HG03066 (cell line): ENCODE results near the gene MED25.

Experiments used
- ATAC-seq: cut with Tn5 transposase; IDR thresholded peaks from one replicate; pipeline ENCODE4 v1.9.1; 2021; ENCODE audit warnings: low read depth; ENCODE audit not compliant: unreplicated experiment

Gene MED25

DNA sequence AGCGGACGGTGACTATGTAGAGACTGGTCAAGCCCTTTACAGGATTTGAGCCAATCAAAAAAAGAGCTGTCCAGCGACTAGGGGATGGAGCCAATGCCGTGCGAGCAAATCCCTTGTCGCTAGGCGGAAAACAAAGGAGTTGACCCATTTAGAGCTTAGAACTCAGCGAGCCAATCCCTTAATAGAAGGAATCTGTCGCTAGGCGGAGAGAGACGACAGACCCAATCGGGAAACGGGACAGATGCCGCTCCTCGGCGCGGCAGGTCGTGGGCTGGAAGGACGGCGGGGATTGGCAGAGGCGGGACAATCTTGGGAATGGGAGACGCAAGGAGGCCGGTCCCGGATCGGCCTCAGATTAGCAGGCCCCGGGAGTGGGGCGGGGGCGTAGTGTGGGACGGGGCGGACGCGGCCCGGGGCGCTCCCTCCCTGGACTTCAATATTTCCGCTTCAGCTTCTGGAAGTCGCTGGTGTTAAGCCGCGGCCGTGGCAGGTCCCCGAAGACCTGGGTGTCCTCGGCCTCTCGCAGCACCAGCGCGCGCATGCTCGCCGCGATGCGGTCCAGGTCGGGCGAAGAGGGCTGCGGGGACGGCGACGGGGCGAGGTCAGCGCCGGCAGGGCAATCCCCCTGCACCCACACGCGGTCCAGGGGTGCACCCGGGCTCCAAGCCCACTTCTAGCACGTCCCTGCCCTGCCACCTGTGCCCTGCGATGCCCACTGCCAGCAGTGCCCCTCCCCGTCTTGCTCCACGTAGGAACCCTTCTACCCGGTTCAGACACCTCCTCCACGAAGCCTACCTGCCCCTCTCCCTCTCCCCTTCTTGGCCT is 51.6 kb downstream of the MED25 start:
- peak; percentile 61 for ATAC-seq

DNA sequence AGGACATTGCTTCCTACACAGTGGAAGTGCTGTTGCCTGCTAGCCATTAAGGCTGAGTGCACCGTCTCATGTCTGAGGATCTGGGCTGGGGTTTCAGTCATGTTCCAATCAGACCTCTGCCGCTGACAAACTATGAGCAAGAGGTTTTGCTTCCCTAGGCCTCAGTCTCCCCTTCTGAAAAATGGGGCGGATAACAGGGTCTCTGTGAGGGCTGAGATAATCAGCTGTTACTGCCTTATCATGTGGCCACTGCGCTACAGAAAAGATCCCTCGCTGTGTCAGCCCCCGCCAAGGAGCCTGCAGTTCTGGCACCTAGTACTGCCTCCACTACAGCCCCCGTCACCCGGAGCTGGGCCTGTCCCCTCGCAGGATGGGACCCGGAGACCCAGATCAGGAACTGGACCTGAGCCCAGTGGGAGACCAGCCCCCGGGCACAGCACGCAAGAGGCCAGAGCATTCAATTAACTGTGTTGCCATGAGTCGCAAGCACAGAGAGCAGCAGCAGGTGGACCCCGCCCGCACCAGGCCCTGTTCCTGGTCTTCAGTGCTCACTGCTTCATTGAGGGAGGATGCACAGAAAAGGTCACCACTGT is 52.3 kb downstream of the MED25 start:
- ATAC-seq = no peak

DNA sequence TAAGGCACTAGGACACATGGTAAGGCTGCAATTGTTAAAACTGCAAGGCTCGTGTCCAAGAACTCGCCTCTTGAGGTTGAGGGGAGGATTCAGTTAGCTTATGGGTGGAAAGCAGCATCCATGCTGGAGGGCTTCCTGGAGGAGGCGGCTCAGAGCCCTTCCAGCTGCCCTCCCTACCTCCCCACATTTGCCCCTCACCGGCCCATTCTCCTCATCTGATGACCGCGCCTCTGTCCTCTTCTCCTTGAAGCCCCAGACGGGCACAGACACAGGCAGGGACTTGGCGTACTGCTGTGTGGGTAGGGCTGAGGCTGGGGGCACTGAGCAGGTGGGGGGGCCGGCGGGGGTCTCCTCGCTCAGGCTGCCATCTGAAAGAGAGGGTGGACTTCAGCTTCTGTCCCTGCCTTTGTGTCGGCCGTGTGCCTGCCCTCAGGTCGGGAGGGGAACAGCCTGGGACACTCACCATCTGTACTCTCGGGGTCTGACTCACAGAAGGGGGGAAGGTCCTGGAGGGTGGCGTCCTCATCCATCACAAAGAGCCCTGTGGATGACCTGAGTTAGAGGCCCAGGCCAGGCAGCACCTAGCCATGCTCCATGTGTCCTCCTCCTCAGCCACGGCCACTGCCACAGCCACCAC is 53.4 kb downstream of the MED25 start:
- ATAC-seq = no peak

DNA sequence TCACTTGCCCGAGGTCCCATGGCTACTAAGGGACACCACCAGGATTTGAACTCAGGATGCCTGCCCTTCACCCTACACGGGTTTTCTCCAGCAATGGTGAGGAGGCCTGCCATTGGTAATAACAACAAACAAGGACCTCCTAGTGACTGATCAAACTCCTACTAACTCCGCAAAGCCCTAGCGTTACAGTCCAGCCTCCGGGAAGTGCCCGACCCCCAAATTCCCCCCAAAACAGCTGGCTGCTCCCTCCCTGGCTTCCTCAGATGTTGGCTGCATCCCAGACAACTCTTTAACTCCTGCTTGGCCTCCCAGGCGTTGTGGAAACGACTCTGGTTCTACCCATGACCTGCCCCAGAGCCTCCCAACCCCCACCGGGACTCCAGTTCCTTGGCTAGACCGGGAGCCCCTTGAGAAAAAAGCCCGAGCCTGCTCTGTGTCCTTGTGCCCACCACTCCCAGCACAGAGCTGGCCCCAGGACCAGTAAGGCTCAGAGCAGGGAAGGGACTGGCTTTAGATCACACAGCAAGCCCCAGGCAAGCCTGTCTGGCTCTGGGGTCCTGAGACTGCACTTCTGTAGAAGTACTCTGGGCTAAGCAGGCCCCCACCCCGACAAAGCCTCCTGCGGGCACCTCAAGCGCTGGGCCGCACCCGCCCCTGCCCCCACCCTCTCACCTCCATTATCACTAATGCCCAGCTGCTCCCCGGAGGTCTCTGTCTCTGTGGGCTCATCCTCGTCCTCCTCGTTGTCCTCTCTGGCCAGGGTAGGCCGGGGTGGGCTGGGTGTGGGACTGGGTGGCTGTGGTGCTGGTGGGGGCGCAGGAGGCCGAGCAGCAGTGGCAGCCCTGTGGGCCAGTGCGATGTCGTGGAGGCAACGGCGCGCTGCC is 54.4 kb downstream of the MED25 start:
- ATAC-seq = no peak

- ATAC-seq = no peak
Observed at GRCh38 chr19:49873129-49873521, 55.0 kb downstream of the MED25 start.

DNA sequence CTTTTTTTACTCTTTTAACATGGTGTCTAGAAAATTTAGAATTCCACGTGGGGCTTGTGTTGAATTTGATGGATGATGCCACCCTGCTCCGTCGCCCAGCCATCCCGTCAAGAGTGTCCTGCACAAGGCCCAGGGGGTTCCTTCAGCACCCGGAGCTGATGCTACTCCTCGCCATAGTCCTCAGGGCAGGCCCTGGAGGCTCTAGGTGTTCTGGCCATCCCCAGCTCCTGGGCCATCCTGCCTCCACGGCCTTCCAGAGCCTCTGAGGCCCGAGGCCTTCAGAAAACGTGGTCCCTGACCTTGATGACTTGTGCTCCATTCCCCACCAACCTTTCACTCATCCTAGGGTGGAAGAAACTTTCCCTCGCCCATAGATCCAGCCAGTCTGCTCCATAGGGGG is 55.7 kb downstream of the MED25 start:
- ATAC-seq = no peak

DNA sequence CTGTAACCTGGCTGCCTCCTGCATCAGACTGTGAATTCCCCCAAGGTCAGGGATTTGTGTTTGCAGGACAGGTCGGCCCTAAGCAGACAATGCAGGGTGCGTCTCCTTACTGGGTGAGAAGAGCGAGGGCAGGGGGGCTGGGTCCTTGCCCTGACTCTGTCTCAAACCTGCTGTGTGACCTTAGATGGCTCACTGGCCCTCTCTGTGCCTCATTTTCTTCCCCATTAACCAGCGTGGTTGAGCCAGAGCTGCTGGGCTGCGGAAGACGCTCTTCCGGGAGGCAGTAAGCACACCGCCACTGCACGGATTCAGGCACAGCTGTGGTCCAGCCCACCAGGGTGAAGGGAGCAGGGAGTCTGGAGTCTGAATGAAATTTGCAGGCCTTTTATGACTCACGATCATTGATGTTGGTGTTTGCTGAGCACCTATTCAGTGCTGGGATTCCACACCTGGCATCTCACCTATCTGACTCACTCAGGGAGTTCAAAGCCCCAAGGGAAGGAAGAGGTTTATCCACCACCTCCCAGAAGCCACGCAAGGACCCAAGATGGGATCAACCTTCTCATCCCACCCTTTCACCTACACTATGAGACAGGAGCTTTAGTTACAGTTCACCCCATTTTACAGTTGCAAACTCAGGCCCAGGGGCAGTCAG is 56.5 kb downstream of the MED25 start:
- no peak for ATAC-seq

- no peak for ATAC-seq
Observed at GRCh38 chr19:49875177-49875576, 57.1 kb downstream of the MED25 start.

DNA sequence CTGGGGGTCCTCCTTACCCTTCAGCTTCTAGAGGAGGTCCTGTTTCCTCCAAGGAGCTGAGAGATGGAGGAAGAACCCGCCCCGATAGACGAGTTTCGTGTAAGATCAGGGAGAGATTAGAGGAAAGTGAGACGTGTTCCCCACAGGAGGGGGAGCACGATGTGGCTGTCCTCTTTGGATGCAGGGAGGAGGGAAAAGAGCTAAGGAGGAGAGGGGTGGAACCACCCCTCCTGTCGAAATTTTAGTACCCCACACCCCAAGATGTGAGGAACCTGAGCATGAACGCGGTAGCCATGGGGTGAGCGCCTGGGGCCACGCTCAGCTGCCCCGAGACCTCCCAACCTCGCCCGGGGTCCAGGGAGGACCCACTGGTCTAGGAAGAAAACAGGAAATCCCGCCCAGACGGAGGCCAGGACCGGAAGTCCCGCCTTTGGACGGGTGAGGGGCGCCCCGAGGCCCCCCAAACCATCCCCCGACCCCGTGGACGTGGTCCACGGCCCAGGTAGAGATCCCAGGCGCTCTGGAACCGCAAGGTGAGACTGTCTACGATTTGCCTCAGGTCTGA is 57.9 kb downstream of the MED25 start:
- no peak for ATAC-seq

- ATAC-seq = peak; percentile 42
Observed at GRCh38 chr19:49876422-49877019, 58.4 kb downstream of the MED25 start.

DNA sequence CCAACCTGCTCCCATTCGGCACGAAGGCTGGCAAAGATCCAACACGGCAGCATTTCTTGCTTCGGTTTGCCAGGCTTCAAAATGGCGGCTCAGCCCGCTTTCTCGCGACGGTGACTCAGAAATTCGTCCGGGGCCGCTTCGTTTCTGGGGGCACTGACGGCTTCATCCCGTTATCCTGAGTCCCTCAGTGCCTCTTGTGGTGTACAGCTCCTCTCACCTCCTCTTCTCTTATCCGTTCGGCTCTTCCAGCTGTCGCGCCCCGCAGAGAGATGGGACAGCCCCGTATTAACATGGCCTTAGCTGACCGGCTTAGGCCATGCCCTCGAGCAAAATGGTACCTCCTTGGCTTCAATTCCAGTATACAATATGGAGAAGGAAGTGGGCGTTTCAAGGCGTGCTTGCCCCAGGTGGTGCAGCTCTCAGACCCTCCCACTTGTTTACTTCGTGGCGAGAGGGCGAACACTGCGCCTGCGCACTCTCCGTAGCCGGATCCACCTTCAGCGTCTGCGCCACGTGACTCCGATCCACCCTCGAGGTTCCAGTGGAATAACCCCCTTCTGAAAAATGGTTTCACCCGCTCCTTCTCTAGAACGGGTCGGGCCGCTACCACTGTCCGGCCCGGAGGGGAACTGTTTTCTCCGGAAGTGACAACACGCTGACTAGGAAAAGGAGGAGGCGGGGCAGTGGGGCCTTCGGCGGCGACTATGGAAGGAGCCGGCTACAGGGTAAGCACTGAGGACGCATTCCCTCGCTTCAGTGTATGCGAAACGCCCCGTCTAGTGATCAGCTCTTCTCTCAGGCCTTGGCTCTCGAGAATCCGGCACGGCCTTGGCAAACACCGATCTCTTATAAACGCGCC is 59.2 kb downstream of the MED25 start, which contains the start of the genes AKT1S1 and TBC1D17:
Gene AKT1S1 (minus strand): TSS at position 336 of the 859 bp plus-strand sequence. CDS start 4,060 bp downstream, outside the sequence.
Gene TBC1D17 (plus strand): TSS at position 683 of the 859 bp plus-strand sequence. CDS start 22 bp downstream, at position 705.
- peak; percentile 70 for ATAC-seq

DNA sequence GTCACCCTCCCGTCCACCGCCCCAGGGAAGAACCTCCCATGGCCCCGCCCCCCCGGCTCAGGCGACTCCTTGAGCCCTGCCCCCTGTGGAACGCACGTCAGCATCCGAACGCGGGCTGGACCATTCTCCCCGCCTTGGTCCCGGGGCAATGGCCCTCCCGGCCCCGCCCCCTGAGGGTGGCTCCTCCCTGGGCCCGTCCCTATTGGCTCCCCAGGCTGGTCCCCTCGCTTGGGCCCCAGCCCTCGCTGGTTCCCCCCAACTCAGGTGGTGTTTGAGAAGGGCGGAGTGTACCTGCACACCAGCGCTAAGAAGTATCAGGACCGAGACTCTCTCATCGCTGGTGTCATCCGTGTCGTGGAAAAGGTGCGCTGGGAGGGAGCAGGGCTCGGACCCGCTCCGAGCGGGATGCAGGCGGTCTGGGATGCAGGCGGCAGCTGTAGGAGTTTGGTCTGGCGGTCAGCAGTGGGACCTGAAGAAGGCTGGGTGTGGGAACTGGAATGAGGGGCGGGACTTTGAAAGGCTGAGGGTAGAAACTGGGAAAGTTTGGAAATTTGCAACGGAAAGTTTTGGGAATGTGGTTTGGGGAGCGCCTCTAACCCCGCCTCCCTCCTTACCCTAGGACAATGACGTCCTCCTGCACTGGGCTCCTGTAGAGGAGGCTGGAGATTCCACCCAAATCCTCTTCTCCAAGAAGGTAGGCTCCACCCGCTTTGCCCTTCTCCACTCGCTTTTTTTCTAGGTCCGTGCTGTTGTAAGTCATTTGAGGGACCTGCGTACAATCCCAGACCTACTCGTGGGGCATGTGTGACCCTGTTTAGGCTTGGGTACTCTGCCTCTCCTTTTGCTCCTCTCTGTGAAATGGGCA is 60.0 kb downstream of the MED25 start:
- ATAC-seq = peak; percentile 46

DNA sequence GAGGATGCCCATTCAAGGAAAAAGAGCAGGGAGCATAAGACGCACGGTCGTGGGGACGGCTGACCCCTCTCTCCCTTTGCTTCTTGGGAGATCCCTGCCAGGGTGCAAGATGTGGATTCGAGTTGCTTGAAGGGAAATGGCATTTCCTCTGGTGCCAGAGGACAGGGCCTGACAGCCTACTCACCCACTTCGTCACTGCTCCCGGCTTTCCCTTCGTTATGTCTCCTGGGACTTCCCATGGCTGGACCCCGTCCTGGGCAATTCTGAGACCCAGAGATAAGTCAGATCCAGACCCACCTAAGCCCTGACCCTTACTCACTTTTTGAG is 60.6 kb downstream of the MED25 start:
- ATAC-seq = no peak

DNA sequence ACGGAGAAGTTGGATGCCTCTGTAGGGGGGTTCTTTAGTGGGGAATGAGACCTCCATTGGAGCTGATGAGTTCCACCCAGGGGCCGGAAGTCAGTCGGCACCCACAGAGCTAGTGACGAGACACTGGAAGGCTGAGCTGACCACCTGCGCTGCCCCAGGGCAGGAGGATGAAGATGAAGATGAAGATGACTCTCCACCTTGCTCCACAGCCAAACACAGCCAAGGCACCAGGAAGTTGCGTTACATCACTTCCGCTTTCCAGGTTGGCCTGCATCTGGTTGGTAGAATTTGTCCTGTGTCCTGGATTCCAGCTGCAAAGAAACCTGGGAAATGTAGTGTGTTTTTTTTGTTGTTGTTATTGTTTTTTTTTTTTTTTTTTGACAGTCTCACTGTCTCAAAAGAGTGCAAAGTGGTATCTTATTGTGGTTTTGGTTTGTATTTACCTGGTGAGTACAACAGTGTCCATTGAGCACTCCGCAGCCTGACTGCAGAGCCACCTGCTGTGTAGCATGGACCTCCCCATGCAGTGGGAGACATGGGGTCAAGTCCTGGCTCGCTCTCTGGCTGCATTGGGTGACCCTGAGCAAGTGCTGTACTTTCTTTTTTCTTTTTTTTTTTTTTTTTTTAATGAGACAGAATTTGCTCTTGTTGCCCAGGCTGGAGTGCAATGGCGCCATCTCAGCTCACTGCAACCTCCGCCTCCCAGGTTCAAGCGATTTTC is 61.3 kb downstream of the MED25 start:
- no peak for ATAC-seq

- ATAC-seq = no peak
Observed at GRCh38 chr19:49880162-49880869, 62.2 kb downstream of the MED25 start.

- ATAC-seq = no peak
Observed at GRCh38 chr19:49881186-49881585, 63.1 kb downstream of the MED25 start.
